ENCODE results near the gene RETREG3. TPM values are rescaled to one million over a fixed set of nuclear protein-coding genes. Genes with fewer than 3 reads are reported as not detected.

The RETREG3 gene
- total and polyA plus RNA-seq, 9 of the 15 experiments (the other 6 are each of a cell fraction or from before 2014, with no cell fraction given), result 4.1 to 39.0 (median 16.9) TPM

DNA sequence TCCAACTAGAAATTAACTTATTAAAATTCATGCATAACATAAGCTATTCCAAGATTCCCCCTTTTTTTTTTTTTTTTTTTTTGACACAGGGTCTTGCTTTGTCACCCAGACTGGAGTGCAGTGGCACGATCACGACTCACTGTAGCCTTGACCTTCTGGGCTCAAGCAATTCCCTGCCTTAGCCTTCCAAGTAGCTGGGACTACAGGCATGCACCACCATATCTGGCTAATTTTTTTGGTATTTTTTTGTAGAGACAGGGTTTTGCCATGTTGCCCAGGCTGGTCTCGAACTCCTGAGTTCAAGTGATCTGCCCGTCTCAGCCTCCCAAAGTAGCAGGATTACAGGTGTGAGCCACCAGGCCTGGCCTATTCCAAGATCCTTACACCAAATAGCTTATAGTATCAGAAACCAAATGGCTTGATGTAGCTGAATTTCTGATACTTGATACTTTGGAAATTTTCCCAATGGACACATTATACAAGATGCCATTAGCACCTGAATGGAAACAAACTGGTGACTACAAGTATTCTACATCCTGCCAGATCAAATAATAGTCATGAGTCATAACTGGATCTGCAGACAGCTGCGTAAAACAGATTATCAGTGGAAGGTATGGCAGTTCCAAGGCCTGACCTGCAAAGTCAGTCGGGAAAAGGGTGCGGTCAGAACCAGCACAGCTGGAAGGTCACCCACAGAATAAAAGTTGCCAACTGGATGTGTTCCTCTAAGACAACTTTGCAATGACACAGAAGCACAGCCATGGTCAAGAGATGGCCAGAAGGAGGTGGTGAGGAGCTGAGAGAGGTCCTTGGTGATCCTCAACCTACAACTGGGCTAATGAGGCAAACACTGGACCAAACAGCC is 14.8 kb upstream of the RETREG3 start (continued):
- TF ChIP-seq, protein P1, sequence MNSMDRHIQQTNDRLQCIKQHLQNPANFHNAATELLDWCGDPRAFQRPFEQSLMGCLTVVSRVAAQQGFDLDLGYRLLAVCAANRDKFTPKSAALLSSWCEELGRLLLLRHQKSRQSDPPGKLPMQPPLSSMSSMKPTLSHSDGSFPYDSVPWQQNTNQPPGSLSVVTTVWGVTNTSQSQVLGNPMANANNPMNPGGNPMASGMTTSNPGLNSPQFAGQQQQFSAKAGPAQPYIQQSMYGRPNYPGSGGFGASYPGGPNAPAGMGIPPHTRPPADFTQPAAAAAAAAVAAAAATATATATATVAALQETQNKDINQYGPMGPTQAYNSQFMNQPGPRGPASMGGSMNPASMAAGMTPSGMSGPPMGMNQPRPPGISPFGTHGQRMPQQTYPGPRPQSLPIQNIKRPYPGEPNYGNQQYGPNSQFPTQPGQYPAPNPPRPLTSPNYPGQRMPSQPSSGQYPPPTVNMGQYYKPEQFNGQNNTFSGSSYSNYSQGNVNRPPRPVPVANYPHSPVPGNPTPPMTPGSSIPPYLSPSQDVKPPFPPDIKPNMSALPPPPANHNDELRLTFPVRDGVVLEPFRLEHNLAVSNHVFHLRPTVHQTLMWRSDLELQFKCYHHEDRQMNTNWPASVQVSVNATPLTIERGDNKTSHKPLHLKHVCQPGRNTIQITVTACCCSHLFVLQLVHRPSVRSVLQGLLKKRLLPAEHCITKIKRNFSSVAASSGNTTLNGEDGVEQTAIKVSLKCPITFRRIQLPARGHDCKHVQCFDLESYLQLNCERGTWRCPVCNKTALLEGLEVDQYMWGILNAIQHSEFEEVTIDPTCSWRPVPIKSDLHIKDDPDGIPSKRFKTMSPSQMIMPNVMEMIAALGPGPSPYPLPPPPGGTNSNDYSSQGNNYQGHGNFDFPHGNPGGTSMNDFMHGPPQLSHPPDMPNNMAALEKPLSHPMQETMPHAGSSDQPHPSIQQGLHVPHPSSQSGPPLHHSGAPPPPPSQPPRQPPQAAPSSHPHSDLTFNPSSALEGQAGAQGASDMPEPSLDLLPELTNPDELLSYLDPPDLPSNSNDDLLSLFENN (IDR thresholded peaks at IDR 0.05; ENCODE audit: low read depth in 2 of 2, low read length in 2 of 2), result peak in 1 of 2 experiments; percentile 69; a peak in 2 of 4 replicates
- no peak for TF ChIP-seq CHD2 (IDR thresholded peaks at IDR 0.05; ENCODE audit: low read depth, low read length)
- peak; percentile 56 for TF ChIP-seq NR2C1 (IDR thresholded peaks at IDR 0.05)
- 0 out of 2 replicates have a peak, but pooled peaks have one; percentile 24 for TF ChIP-seq NR2C1 (tag; IDR thresholded peaks at IDR 0.05)
- TF ChIP-seq, protein P2, sequence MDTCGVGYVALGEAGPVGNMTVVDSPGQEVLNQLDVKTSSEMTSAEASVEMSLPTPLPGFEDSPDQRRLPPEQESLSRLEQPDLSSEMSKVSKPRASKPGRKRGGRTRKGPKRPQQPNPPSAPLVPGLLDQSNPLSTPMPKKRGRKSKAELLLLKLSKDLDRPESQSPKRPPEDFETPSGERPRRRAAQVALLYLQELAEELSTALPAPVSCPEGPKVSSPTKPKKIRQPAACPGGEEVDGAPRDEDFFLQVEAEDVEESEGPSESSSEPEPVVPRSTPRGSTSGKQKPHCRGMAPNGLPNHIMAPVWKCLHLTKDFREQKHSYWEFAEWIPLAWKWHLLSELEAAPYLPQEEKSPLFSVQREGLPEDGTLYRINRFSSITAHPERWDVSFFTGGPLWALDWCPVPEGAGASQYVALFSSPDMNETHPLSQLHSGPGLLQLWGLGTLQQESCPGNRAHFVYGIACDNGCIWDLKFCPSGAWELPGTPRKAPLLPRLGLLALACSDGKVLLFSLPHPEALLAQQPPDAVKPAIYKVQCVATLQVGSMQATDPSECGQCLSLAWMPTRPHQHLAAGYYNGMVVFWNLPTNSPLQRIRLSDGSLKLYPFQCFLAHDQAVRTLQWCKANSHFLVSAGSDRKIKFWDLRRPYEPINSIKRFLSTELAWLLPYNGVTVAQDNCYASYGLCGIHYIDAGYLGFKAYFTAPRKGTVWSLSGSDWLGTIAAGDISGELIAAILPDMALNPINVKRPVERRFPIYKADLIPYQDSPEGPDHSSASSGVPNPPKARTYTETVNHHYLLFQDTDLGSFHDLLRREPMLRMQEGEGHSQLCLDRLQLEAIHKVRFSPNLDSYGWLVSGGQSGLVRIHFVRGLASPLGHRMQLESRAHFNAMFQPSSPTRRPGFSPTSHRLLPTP (IDR thresholded peaks at IDR 0.05; ENCODE audit: borderline replicate concordance, extremely low read depth, insufficient read length), result peak; percentile 17
- peak; percentile 76 for TF ChIP-seq NFIC (IDR thresholded peaks at IDR 0.05)
- TF ChIP-seq GATAD2B (IDR thresholded peaks at IDR 0.05; ENCODE audit: borderline replicate concordance), result peak; percentile 75; the same call in 1 of the 2 replicates
- no peak for TF ChIP-seq MCM5 (IDR thresholded peaks at IDR 0.05; ENCODE audit: low read depth)
- peak; percentile 63 for TF ChIP-seq MEIS2 (IDR thresholded peaks at IDR 0.05; ENCODE audit: partially characterized antibody)
- TF ChIP-seq, protein P3, sequence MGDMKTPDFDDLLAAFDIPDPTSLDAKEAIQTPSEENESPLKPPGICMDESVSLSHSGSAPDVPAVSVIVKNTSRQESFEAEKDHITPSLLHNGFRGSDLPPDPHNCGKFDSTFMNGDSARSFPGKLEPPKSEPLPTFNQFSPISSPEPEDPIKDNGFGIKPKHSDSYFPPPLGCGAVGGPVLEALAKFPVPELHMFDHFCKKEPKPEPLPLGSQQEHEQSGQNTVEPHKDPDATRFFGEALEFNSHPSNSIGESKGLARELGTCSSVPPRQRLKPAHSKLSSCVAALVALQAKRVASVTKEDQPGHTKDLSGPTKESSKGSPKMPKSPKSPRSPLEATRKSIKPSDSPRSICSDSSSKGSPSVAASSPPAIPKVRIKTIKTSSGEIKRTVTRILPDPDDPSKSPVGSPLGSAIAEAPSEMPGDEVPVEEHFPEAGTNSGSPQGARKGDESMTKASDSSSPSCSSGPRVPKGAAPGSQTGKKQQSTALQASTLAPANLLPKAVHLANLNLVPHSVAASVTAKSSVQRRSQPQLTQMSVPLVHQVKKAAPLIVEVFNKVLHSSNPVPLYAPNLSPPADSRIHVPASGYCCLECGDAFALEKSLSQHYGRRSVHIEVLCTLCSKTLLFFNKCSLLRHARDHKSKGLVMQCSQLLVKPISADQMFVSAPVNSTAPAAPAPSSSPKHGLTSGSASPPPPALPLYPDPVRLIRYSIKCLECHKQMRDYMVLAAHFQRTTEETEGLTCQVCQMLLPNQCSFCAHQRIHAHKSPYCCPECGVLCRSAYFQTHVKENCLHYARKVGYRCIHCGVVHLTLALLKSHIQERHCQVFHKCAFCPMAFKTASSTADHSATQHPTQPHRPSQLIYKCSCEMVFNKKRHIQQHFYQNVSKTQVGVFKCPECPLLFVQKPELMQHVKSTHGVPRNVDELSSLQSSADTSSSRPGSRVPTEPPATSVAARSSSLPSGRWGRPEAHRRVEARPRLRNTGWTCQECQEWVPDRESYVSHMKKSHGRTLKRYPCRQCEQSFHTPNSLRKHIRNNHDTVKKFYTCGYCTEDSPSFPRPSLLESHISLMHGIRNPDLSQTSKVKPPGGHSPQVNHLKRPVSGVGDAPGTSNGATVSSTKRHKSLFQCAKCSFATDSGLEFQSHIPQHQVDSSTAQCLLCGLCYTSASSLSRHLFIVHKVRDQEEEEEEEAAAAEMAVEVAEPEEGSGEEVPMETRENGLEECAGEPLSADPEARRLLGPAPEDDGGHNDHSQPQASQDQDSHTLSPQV (IDR thresholded peaks at IDR 0.05), result peak; percentile 88
- peak; percentile 39; the same call in 1 of the 2 replicates for TF ChIP-seq CREB1 (IDR thresholded peaks at IDR 0.05)
- no peak for TF ChIP-seq CREB1 (CRISPR knock-in tag; IDR thresholded peaks at IDR 0.05)
- peak; percentile 71; the same call in 1 of the 2 replicates for TF ChIP-seq CTBP1 (IDR thresholded peaks at IDR 0.05; ENCODE audit: borderline replicate concordance)
- no peak for TF ChIP-seq HMG20B (CRISPR knock-in tag; IDR thresholded peaks at IDR 0.05)
- TF ChIP-seq HIVEP1 (CRISPR knock-in tag; IDR thresholded peaks at IDR 0.05), result no peak
